Dedifferentiated amniotic fluid mesenchymal stem cell (primary cell): ENCODE measurements around the gene RPS6KA2.

Source experiments
- DNase-seq: peaks from one replicate; pipeline ENCODE4 v3.0.0-alpha.2; 2016; ENCODE audit errors: extremely low spot score

RPS6KA2 gene

DNA sequence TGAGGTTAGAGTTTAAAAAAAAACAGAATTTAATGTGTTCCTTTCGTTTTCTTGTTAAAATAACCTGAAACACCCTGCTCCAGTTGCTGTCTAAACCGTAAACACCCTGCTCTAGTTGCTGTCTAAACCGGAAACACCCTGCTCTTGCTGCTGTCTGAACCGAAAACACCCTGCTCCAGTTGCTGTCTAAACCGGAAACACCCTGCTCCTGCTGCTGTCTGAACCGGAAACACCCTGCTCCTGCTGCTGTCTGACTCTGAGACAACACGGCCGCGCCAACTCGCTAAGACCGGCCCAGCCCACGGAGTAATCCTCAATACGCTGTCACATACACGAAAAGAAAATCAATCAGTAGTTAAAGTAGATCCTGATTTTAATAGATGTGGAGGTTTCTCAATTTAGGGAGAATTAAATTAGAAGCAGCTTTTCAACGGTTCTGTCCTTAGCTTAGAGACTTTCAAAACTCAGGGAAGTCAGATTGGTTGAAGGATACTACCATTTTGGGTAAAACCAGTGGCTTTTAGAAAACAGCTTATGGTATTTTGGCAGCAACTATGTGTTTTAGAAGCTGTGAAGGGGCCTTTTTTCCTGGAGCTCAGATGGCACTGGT is 138.9 kb downstream of the RPS6KA2 start:
- DNase-seq = no peak

DNA sequence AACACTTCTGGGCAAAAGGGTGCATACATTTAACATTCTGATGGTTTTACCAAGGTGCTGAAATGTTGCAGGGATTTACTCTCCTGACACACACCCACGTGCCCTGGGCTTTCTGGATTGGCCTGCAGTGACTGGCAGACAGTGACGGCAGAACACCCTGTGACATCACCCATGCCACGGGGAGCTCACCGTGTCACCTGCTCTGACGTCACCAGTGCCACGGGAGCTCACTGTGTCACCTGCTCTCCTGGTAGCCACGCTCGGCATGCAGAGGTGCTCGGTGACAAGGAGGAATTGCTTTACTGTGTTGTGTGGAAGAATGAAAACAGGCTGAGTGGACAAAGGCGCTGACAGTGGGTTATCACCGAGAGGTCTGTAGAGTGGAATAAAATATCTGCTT is 139.9 kb downstream of the RPS6KA2 start:
- DNase-seq = no peak

DNA sequence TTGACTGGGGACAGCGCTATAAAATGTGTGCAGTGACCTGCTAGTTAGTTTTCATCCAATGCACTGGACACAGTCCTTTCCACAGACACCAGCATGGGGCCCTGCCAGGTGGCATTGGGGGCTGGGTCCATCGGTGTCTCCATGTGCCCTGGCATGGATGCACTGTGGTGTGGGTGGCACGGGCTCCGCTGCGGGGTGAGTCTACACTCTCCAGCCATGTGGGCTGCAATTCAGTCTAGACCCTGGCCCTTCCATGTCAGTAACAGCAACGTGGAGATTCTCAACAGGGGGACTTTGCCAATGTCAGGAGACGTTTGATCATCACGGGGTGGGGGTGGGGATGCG is 140.5 kb downstream of the RPS6KA2 start:
- no peak for DNase-seq

DNA sequence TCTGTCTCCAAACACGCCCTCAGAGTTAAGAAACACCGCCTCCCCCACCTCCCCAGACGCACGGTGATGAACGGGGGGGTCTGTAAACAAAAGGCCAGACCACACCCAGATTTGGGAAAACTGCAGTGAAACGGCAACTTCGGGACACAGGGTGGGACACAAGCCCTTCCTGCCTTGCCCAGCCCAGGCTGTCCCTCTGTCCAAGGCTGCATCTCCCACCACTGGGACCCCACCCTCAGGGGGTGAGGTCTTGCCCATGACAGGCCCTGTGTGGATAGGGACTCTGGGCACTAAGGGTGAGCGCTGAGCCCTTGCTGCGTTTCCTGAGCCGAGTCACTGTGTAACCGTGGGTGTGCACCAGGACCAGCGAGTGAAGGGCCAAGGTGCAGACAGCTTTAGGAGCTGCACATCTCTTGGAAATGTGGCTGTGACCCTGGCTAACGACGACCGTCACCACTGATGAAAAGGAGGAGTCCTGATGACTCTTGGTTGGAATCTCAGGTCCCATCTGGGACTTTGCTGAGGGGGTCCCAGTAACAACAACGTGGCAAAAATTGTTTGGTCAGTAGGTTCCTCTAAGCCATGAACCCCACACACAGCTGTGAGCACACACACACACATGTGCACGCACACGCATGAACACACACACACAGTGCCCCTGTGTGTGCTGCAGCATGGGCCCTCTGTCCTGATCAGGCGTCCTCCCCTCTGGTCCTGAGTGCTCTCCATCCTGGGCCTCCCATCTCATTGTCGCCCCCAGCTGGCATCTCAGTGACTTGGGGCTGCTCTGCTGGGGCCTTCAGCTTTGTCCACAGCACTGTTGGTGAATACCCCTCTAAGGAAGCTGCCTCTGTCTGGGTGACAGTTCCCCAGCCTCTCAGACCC is 141.2 kb downstream of the RPS6KA2 start:
- no peak for DNase-seq

DNA sequence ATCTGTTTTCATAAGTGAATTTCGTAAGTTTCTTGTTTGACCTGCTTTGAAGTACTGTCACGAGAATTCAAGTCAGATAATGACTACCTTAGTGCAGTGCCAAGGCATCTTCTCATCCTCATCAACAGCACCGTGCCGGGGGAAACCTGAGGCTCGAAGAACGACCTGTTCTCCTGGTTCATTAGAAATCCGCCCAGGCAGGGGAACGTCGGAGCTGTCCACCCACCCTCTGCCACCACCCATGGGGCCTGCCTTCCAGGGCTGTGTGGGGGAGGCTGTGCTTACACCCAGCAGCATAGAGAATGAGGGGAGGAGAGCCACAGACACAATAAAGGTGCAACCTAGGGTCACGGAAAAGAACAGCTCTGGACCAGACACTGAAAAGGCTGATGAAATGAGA is 142.2 kb downstream of the RPS6KA2 start:
- DNase-seq = no peak

DNA sequence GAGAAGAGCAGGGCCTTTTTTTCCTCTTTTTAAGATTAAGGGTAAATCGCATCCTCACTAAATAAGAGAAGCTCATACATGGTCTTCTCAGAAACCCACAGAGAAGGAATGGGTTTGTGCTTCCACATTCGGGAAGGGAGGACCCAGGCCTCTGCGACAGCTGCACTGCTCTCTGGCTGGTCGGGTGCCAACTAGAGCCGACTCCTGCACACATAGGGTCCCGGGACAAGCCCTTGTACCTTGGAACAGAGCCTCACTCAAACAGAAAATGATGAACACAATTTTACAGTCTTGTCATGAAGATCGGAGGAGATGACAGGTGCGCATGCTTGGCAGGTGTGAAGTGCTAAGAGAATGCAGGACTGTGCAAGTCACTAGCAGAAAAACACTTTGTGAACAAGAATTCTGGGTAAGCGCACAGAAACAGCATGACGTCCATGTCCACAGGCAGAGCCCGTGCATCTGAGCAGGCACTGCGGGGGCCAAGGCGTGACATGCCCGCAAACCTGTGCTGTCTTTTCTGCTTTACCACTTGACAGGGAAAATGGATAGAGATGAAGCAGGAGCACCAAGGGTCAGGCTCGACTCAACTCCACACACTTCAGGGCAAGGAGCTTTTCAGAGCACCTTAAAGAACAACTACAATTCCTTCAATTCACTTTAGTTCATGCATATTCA is 143.3 kb downstream of the RPS6KA2 start:
- DNase-seq = no peak

DNA sequence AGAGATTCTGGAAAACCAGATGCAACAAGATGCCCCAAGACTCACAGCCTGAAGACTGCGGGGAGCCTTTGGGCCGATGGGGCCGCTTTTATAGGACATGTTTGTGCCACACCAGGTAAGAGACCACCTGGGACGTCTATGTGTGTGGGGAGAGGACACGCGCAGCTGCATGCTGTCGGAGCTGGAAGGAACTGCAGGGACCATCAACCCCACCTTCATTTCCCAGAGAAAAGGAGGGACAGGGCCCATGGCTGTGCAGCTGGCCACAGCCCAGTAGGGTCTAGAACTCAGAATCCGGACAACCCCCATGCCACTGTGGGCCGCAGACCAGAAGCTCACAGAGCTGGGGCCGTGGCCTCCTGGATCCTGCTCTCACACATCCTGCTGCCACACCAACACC is 144.0 kb downstream of the RPS6KA2 start:
- no peak for DNase-seq

DNA sequence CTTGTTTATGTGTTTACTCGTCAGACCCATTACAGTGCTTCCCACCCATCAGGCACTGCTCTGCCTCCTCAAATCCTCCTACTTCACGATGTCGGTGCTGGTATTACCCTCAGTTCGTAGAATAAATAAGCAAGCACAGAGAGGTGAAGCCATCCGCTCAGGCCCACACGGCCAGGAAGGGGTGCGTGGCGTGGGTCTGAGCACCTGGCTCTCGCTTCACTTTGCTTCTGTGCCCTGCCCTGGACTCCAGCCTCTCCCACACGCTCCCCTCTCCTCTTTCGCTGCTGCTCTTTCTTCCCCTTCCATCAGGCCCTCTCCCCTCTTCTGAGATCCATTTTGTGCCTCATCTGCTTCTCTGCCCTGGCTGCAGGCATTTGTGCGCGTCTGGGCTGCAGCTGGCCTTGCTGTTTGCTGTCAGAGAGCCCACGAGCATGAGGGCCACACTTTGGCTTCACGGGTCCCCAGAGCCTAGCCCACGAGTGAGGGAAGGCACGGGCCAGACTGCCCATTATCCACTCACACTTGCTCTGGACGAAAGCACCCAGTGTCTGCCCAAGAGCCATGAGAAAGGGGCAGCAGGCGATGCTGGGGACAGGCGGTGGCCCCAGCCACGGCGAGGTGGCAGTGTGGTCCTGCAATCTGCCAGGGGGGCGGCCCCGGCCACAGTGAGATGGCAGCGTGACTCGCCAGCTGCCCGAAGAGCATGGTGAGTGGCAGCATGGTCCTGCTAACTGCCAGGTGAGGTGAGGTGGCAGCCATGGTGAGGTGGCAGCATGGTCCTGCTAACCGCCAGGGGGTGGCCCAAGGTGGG is 148.1 kb downstream of the RPS6KA2 start:
- no peak for DNase-seq

DNA sequence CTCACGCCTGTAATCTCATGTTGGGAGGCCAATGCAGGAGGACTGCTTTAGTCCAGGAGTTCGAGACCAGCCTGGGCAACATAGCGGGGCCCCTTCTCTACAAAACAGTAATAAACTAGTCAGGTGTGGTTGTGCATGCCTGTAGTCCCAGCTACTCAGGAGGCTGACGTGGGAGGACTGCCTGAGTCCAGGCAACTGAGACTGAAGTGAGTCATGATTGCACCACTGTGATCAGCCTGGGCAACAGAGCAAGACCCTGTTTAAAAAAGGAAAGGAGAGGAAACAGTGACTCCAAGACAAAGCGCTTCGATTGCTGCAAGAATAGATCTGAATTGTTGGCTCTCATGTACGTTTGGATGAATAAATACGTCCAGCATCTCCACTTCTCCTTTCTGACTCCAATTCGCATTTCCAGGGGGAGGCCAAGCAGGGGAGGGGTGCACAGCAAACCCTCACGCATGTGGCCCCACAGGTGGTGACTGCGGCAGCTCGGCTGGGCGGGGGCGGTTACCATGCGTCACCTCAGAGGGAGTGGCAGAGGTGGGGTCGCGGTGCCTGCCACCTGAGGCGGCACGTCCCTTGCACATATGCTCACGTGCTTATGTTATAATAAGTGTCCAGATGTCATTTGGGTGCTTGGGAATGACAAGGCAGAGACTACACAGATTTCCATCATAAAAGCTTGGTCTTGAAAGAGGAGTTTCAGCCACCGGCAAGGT is 149.2 kb downstream of the RPS6KA2 start:
- DNase-seq = no peak

DNA sequence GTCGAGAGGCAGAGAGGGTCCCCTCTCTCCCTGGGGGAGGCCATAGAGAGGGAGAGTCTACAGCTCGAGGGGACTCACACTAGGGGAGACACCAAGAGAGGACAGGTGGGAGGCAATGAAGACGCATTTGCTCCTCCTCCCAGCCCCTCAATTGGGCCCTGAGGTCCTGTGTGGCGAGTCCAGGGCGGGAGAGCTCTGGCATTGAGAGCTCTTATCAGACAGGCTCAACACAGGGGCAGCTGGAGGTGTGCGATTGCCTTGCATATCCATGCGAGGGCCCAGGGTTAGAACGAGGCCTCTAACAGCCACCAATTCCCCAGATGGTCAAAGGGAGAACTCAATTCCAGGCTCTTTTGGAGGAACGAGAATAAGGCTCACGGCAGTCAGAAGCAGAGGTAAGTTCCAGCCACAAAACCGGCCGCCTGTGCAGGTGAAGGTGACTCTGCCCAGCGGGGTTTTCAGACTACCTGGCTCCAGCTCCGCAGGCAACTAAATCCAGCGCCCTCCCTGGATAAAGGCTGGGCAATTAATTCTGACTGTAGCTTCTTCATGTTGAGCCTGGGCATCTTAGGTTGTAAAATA is 150.3 kb downstream of the RPS6KA2 start:
- no peak for DNase-seq

DNA sequence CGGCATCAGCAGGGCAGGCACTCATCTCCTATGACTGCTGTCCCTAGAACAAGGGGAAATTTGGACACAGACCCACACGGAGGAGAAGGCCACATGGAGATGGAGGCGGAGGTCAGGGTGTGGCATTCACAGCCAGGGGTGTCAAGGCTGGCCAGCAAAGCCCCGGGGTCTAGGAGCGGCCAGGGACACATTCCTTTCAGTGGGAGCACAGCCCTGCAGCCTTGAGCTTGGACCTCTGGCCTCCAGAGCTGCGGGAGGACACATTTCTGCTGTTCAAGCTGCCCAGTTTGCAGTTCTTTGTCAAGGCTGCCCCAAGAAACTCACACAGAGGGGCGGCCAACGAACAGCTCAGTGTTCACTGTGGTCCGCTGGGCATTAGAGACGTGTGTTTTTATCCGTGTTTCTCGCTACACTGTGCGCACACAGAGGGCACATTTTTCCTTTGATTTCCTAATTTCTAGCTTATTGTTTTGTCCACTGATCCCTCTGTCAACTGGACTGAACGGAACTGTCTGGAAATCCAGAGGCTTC is 150.9 kb downstream of the RPS6KA2 start:
- no peak for DNase-seq

DNA sequence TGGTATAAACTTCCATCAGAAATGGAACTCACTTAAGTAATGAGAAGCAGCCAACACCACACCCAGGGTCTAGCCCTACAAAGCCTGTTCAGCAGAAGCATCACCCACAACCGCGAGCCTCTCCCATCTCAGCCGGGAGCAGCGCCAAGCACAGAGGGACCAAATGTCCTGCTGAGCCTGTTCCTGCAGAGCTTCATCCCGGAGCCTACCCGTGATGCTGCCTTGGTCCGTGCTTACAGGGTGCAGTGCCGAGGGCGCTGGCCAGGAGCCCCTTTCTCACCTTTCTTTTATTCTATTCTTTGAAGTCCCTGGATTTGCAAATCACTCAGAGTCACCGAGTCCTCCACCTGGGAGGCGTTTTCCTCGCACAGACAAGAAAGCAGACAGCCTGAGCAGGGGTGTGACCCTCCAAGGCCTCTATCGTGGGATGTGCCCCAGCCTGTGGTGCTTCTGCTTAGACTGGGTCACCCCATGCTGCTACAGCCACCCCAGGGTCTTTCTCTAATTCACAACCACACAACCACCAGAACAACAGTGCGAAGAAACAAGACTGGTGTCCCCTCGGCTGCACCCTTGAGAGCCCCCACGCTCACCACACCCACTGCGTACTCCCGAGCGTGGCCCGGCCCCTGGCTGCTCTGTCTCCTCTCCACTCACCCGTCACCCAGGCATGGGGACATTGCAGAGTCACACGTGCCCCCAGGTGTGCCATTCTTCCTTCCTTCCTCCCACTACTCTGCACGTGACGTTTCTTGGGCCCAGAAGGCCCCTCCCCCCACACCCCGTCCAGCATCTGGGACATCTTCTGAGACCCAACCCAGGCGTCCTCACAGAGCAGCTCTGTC is 152.1 kb downstream of the RPS6KA2 start:
- no peak for DNase-seq

DNA sequence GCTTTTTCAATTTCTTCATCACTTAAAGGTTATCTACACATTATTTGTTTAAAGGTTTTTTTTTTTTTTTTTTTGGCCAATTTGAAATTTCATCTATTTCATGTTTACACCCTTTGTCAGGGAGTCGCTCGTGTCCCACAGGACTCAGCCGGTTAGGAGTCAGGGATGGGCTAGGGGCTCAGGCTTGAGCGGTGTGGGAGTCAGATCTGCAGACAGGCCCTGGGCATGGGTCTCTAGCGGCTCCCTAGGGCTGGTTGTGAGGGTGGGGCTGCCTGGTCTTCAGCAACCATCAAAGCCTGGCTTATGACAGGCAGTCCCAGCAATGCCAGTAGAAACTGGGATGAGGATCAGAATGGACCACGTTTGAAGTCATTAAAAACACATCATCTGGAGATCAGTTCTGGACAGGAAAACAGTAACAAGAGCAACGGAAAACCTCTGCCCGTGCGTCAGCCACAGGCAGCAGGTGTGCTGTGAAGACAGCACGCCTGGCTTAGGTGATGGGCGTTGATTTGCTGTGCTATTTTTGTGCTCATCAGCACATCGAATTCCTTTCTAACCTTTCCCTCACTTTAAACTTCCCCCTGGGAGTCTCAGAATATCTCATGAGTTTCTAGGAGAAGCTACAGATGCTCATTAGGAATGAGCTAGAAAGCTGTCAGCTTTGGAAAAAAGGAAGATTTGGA is 153.0 kb downstream of the RPS6KA2 start:
- DNase-seq = no peak

DNA sequence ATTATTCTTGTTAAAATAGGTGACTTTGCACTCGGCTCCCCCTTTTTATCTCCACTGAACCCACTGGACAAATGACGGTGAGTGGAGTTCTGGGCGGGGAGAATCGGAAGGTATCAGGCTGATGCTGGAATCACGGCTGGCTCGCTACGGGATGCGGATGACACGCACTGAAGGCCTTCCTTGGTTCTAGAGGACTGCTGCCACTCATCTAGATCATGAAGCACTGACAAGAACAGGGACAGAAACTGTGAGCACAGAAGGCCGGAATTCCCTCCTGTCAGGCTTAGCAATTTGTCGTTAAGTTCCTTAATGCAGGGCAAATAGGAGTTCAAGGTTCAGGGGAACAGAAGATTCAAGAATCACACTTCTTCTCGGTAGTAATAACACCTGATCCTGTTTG is 154.4 kb downstream of the RPS6KA2 start:
- DNase-seq = no peak

DNA sequence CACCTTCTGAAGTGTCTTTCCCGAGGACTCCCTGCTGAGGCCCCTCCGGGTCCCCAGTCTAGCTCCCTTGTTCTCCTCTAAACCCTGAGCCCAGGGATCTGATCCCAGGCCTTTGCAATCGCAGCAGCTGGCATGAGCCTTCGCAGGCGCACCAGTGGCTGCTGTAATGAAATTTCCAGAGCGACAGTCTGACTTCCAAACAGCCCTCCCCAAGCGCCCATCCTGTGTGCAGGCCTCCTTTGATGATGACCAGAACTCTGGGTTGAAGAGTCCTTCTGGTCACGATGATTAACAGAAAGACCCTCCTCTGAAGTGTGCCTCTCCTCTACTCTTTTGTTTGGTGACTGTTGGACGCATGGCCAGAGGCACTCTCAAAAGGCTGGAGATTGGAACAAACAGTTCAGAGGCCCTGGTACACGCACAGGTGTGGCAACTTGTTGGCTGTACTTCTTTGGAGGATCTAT is 155.2 kb downstream of the RPS6KA2 start:
- DNase-seq = no peak

DNA sequence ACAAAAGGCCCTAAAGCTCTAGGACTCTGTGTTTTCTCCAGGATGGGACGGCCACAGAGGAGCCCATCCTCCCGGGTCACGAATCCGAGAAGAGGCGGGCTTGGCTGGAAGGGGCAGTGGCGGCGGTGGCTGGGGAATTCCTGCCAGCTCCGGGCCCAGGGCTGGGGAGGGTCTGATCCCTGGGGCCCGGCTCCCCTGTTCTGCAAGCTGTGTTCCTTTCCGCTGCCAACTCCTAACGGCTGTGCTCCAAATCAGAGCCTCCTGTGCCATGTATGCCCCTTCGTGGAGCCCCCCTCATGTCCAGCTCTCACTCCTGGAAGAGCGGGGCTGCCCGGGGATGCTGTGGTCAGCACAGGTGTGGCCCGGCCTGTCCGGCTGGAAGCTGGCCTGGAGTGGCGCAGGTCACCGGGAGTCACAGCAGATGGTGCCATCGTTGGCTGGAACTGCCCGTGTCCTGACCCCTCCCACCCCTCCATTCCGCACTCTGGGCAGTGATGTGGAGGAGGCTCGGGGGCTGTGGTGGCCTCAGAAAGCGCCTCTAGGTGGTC is 156.1 kb downstream of the RPS6KA2 start:
- no peak for DNase-seq

DNA sequence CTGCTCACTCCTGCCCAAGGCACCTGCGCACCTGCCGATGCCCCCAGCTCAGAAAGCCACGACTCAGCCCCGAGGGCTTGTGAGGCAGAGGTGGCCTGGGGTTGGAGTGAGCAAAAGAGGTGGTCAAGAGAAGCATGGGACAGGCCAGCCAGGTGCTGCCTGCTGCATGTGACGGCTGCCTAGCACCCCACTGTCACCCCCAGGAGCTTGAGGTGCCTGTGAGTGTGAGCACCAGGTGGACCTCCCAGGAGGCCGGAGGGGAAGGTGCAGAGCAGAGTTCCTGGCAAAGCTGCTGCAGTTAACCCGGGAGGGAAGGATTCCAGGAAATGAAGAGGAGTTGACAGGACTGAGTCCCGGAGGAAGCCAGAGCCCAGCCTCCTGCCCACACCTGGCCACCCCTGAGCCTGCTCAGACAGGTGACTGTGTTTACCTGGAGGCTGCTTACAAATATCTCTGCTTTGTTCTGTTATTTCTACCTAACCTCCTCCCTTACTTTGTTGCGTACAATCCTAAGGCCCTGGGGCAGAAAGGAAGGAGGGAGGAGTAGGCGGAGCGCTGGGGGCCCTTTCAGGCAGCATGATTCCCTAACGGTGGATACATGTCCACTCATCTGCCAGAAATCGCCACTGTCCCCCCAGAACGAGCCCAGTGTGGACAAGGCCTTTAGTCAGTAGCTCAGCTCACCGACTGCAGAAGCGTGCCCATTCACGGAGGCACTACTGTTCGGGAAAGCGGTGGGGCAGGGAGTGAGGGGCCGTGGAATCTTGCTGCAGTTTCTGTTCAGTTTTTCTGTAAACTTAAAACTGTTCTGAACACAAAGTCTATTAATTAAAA is 156.8 kb downstream of the RPS6KA2 start:
- no peak for DNase-seq

DNA sequence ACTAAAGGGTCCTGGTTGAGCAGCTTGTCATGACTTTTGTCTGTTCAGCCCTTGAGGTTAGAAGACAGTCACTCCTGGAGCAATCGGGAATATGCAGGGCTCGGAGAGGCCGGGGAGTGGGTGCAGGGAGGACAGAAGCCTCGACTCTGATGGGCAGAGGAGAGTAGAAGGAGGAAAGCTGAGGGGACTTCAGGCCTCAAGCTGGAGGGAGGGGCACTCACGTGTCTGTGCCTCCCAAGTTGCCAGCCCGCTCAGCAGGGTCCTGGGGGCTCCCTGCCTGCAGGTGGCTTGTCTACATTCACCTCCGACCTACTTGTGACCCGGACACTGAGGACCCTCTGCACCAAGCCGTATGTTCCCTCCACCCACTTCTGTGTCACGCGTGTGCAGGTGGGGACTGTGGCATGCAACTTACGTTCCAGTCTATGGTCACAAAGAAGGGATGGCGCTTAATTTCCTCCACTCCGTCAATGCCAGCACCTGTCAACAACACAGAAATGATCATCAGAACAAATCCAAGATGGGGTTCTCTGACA is 157.6 kb downstream of the RPS6KA2 start:
- DNase-seq = no peak
